Muscle of arm (tissue), 12 donors: ENCODE measurements around the gene PDE4C. TPM values are rescaled to one million over a fixed set of nuclear protein-coding genes. Genes with fewer than 3 reads are reported as not detected.
"Not testable (repeated sequence)": the region's sequence is repeated elsewhere in the genome, so short reads cannot be mapped to it uniquely, and the experiment has no call there.

Experiments used
- DNase-seq: peaks from one replicate; pipeline ENCODE4 v3.0.0-alpha.2; 2013
- polyA plus RNA-seq, 12 donors: library from polyadenylated mRNA; unstranded; fragments of 120-200 nt; gene quantifications; one replicate each; pipeline ENCODE4 v1.2.1, GENCODE V29; 2013; ENCODE audit not compliant: insufficient read length in 12 of 12

PDE4C gene
- polyA plus RNA-seq, 12 donors, result 1.1 to 8.3 (median 2.9) TPM; not detected in 2

GRCh38 chr19:18223860-18224524 lies 2.2 kb downstream of the PDE4C start:
- DNase-seq, result no peak

DNA sequence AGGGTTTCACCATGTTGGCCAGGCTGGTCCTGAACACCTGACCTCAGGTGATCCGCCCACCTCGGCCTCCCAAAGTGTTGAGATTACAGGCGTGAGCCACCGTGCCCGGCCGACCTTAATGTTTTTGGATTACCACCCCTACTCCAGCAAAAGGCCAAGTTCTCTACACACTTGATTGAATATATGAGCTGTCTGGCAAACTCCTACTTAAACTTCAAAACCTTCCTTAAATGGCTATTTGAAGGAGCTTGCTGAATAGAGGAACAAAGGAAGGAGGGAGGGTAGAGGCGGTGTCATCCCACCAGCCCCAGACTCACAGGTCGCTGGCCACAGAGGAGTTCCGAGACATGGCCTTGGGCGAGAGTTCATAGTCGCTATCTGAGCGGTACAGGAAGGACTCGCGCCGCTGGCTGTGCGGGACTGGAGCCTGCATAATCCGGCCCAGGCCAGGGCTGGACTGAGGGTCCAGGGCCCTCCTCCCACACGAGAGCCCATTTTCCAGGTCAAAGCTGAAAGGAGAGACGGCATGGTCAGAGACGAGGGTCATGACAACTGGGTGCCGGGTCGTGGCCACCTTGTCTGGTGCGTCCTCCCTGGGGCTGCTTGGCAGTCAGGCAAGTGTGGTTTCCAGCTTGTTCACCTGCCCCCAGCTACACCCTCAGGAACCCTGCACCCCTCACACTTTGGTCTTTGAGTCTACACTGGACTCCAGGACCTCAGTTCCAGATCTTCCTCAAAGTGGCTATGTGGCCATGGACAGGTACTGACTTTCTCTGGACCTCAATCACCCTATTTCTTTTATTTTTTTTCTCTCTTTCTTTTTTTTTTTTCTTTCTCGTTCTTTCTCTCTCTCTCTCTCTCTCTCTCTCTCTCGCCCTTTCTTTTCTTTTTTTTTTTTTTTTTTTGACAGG lies 4.2 kb downstream of the PDE4C start:
- no peak for DNase-seq

- no peak for DNase-seq
Observed at GRCh38 chr19:18220632-18221275, 5.5 kb downstream of the PDE4C start.

DNA sequence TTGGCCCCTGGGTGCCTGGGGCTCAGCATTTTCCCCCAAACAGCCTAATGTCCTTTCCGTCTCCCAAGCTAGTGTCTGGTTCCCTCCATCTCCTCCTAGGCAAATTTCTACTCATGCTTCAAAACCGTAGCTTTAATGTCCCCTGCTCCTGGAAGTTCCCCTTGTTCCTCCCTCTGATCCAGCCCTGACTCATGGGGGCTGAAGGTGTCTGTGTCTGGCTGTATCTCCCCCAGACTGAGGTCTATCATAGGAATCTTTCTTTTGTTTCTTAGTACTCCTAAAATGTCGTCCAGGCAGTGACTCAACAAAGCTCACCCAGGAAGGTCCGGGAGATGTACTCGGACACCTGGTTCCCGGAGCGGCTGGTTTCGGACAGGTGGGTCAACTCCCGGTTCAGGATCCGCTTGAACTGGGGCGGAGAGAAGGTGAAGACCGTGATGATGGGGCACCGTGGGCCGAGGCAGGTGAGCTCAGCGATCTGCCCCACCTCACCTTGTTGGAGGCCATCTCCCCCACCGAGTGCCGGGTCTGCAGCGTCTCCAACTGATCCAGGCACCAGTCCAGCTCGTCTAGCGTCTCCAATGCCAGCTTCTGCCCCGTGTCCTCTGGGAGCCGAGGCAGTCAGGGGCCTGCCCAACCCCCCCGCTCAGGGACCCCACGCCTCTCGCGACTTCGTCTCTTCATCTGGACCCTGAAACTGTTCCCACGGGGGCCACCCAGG lies 6.2 kb downstream of the PDE4C start:
- no peak for DNase-seq

DNA sequence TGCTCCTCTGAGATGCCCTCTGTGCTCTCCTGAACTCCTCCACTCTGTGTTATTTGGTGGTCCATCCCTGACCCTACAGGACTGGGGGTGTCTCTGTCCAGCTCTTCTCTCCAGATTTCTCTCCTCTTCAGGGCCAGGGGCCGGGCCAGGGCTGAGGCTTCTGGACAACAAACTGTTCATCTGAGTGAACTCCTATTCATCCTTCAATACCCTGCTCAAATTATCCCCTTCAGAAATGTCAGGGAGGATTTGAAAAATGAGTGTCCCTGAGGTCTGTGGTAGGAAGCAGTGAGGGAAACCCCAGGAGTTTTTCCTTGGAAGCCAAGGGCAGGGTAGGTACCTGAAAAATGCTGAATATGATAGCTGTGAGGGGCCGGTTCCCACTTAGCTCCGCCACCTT lies 7.6 kb downstream of the PDE4C start:
- no peak for DNase-seq

- no peak for DNase-seq
Observed at GRCh38 chr19:18218159-18218558, 8.1 kb downstream of the PDE4C start.

DNA sequence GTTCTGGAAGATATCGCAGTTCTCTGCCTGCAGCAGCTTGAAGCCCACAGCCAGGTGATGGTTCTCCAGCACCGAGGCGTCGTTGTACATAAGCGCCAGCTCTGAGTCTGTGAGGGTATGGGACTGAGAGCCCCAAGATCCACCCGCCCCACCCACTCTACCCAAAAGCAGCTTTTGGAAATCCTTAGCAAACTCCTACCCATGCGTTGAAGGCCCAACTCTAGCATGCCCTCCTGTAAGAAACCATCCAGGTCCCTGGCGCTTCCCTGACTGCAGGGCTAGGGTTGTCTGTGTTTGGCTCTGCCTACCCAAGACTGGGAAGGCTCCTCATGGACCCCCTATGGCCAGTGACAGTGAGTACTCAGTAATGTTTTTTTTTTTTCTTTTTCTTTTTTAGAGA lies 9.4 kb downstream of the PDE4C start:
- no peak for DNase-seq

DNA sequence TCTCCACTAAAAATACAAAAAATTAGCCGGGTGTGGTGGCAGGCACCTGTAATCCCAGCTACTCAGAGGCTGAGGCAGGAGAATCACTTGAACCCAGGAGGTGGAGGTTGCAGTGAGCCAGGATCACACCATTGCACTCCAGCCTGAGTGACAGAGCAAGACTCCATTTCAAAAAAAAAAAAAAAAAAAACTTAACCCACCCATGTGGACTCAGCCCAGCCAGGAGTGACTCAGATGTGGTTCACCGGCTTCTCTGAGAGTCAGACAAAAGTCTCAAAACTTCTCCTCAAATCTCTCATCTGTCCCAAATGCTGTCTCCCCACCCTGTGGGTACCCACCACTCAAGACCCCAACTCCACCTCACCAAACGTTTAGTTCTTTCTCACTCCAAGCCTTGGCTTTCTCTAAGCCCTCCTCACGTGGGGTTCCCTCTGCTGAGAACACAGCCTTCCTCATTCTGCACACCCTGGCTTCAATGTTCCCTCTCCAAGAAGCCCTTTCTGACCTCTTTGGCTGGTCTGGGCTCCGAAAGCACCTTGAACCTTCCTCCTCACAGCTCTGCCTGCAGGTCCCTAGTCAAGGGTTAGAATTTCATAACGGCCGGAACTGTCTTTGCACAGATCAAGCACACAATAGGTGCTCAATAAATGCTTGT lies 11.3 kb downstream of the PDE4C start:
- DNase-seq, result no peak

DNA sequence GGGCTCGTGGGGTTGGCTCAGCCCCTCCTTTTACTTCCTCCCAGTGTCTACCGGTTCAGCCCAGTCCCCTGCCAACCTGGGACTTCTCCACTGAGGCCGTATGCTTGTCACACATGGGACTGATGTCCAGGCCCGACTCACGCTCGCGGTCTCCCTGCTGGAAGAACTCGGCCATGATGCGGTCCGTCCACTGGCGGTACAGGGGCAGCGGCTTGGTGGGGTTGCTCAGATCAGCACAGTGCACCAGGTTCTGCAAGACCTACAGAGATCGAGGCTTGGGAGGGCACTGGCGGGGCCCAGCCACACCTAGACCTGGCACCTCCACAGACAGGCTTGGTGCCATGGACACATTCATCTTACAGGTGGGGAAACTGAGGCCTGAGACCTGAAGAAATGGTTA lies 14.6 kb downstream of the PDE4C start:
- no peak for DNase-seq

DNA sequence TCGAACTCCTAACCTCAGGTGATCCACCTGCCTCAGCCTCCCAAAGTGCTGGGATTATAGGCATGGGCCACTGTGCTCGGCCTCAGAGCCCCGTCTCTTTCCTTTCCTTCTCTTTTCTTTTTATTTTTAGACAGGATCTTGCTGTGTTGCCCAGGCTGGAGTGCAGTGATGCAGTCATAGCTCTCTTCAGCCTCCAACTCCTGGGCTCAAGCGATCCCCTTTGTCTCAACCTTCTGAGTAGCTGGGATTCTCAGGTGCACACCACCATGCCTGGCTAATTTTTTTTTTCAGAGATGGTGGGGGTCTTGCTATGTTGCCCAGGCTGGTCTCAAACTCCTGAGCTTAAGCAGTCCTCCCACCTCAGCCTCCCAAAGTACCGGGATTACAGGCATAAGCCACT lies 16.3 kb downstream of the PDE4C start:
- DNase-seq, result not testable (repeated sequence)

DNA sequence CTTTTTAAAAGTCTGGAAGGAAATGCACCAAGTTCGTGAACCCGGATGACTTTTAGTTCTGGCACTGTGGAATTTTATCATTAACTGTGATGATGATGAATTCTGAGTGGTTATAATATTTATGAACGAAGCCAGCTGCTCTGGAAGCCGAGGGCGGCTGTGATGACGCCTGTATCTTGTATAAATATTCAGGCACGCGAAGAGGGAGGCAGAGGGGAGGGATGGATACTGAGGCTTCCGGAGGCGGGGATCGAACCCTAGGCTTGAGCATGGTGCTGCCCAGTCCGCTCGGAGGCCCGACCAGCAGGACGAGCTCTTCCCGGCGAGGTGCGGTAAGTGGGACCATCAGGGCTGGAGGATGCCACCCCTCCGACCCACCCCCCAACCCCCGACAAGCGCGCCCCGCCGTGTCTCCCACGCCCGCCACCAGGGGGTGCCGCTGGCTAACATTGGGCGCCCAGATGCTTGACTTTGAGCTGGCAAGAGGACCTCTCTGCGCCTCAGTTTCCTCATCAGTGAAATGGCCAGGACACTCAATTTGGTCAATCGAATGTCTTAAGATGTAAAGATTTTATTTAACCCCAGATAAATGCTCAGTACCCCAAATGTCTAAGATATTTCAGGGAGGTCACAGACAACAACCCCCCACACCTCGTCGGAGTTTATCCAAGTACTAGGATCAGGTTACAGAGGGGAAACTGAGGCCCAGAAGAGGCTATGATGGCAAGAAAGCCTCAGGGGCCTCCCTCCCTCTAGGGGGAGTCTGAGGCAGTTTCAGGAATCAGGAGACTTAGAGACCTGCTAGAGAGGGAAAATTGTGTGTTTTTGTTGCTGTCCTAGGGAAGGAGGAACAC lies 17.9 kb downstream of the PDE4C start:
- no peak for DNase-seq

DNA sequence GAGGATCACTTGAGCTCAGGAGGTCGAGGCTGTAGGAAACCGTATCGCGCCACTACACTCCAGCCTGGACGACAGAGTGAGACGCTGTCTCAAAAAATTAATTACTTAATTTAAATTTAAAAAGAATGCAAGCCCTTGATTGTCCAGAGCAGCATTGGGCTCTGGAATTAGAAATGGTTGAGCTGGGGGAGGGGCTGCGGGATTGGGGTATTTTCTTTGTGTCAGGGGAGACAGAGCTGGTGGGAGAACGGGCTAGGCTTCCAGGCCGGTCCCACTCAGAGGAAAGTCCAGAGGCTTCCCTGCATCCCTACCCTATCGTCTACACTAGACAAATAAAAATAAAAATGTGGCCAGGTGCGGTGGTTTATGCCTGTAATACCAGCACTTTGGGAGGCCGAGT lies 20.2 kb downstream of the PDE4C start:
- no peak for DNase-seq

DNA sequence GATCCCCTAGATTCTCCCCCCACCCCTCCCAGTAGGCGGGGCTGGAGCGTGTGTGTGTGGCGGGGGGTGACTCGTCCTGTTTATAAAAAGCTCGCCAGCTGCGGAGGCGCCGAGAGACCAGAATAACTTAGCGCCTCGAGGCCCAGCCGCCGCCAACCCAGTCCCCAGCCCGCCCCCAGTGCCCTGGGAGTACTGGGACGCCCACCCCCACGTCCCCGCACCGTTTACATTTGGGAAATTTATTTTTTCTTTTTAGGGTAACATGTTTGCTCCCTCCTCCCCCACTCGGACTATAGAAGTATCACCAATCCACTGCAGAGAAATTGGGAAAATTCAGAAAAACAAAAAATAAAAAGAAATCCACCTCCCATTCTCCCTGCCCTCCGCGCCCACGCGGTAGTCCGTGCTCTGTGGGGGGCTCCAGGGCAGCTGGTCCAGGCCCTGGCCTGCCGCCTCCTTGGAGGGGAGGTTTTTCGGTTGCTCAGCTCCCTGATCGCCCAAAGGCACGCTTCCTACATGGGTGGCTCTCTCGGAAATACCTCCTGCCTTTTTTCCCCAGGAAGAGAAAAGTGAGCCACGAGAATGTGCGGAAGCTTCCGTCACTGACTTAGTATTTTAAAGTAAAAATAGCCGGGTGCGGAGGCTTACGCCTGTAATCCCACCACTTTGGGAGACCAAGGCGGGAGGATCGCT lies 20.9 kb downstream of the PDE4C start:
- peak; percentile 35 for DNase-seq

DNA sequence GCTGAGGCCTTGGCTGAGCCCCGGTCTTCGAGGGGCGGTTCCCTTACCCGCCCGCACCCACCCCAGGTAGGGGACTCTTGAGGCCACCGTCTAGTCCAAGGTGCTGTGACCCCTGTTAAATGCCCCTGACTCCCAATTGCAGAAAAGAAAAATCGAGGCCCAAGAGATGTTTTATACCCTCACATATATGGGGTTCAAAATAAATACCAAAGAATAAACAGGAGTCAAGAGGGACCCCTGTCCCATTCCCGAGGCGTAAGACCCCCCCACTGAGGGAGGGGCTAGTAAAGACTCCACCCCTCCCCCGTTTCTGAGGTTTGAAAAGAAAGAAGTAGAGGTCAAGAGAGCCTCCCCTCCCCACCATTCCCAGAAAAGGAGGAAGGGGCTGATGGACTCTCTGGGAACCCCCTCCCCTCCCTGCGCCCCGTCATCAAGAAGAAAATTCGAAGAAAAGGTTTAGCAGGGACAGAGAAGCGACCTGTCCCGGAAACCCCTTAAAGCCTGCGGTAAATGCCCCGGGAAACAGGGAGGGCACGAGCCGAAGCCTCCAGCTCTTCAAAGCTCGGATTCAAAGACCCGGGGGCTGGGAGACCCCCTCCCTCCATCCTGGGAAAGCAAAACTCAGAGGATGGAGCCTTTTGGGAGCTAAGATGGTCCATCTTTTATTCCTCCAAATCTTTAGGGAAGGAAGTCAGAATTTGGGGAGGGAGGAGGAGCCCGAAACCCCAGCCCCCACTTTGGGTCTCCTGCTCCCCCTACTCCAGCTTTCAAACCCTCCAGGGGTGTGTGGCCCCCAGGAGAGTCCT lies 21.6 kb downstream of the PDE4C start:
- DNase-seq, result peak; percentile 74

DNA sequence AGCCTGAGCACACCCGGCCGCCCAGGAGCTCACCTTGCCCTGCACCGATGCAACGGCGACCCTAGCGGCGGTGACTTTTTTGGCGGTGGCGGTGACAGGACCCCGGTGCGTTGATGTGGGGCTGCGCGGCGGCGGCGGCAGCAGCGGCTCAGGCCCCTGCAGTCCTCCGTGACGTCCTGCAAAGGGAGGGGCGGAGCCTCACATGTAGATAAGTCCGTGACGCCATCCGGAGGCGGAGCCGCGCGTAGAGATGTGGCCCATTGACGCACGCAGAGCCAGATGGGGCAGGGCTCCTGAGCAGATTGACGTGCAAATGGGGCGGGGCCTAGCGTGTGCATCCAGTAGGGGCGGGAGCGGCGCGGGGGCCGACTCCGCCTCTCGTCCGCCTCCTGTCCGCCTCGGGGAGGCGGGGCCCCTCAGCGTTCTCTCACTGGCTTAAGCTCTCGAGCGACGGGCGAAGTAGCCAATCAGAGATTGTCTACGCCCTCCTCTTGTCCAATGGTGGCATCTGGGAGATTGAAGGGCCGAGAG lies 22.3 kb downstream of the PDE4C start, which contains the start of gene RAB3A:
RAB3A (minus strand) TSS at position 180 of the 531 bp plus-strand sequence. CDS start 1,302 bp downstream, outside the sequence.
- peak; percentile 100 for DNase-seq

GRCh38 chr19:18203408-18203862 lies 22.8 kb downstream of the PDE4C start:
- peak; percentile 30 for DNase-seq

DNA sequence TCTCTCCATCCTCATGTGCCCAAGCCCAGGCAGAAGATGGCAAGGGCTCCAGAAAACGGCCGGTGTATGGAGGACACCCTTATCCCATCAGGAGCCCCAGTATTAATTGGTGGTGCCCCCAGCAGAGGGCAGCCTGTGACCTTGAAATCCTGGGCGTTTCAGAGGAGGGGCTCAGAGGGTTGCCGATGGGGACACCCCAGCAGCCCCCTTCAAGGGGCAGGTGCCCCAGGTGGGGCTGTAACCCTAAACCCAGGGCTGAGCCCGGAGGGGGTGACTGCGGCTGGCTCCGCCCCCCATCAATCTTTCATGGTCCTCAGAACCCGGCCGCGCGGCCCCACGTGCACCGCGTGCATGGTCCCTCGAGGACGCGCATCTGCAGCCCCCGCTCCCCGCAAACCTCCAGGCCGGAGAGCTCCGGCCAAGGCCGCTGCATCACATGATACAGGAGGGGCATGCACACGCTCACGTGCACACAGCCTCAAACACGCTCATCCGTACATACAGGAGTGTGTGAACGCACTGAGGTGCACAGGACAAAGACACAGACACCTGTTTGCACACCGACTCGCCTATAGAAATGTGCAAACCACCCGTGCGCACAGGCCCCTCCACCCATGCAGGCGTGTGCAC lies 23.3 kb downstream of the PDE4C start:
- peak; percentile 35 for DNase-seq

- DNase-seq, result no peak
Observed at GRCh38 chr19:18202397-18202777, 23.9 kb downstream of the PDE4C start.
